MM.1S (cell line): Measurements from ENCODE around the gene LEF1.

ENCODE experiments used
- EZH2 ChIP-seq: fragments of 300-600 bp; sonication (generic); optimal IDR thresholded peaks from 2 replicates; pipeline ENCODE3; 2017; ENCODE audit warnings: low read depth, mild to moderate bottlenecking, antibody characterized with exemption, low read length, mixed read lengths
- EZH2phosphoT487 ChIP-seq: fragments of 300-600 bp; sonication (generic); IDR thresholded peaks from 2 replicates; pipeline ENCODE4 v1.6.1; 2018; ENCODE audit warnings: antibody characterized with exemption, low read length
- TF ChIP-seq, protein P1 (sequence below): fragments of 300-600 bp; sonication (generic); IDR thresholded peaks from 2 replicates; pipeline ENCODE4 v1.5.1; 2016; ENCODE audit warnings: antibody characterized with exemption, low read length, mixed read lengths

DNA sequence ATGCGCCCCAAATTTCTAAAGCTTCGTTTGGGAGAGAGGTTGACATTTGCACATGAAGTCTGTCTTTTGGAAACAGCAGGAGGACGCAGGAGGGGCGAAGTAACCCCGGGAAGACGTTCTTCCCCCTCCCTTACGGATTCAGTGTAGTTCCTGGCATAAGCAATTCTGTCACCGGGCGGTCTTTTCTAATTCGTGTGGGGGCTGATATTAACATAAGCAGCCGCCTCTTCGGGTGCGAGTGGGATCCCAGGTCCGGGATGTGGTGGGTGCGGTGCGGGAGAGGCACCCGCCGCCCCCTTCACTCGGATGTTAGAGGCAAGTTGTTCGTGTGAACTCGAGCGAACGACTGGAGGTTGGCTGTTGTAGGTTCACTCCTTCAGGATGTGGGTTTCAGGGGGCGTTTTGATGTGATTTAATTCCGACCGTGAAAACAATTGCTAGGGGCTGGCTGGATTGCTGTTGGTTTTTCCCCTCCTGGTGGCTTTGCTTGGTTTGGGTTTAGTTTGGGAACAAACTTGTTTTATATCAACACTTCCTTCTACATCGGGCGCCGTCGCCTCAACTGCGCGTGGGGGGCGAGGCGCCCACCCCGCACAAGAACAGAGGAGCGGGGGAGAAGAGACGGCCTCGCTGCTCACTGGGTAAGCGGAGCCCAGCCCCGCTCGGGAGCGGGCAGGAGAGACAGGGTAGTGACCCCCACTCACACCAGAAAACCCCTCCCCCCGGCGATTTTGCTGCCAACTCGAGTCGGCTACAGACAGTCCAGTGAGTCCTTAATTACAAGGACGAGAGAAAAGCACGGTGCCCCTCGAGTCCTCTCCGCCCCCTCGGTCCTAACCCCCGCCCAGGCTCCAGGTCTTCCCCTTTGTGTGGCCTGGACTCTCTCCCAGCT, 2.9 kb upstream of the LEF1 start:
- TF ChIP-seq, protein P1, sequence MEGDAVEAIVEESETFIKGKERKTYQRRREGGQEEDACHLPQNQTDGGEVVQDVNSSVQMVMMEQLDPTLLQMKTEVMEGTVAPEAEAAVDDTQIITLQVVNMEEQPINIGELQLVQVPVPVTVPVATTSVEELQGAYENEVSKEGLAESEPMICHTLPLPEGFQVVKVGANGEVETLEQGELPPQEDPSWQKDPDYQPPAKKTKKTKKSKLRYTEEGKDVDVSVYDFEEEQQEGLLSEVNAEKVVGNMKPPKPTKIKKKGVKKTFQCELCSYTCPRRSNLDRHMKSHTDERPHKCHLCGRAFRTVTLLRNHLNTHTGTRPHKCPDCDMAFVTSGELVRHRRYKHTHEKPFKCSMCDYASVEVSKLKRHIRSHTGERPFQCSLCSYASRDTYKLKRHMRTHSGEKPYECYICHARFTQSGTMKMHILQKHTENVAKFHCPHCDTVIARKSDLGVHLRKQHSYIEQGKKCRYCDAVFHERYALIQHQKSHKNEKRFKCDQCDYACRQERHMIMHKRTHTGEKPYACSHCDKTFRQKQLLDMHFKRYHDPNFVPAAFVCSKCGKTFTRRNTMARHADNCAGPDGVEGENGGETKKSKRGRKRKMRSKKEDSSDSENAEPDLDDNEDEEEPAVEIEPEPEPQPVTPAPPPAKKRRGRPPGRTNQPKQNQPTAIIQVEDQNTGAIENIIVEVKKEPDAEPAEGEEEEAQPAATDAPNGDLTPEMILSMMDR = no peak
- TF ChIP-seq EZH2 (no peak), EZH2phosphoT487 (no peak)
